ENCODE measurements around the gene RNU2-63P.

- TF ChIP-seq CTBP1 (IDR thresholded peaks at IDR 0.05; ENCODE audit: borderline replicate concordance) (no peak), ZNF384 (IDR thresholded peaks at IDR 0.05) (no peak), SUZ12 (IDR thresholded peaks at IDR 0.05) (no peak), FOXM1 (IDR thresholded peaks at IDR 0.05; ENCODE audit: borderline replicate concordance) (no peak), BHLHE40 (IDR thresholded peaks at IDR 0.05; ENCODE audit: borderline replicate concordance) (no peak), SP1 (IDR thresholded peaks at IDR 0.05) (no peak), HDGF (IDR thresholded peaks at IDR 0.05; ENCODE audit: borderline replicate concordance) (no peak)
Observed at GRCh38 chr2:88019985-88020384, 3.6 kb upstream of the RNU2-63P start.

Measured in HEK293T (cell line).